Measurements from ENCODE around the gene MPPED1.

MPPED1 gene

GRCh38 chr22:43411869-43412807 is at the start of gene MPPED1:
TSS of gene MPPED1 (plus strand) at chr22:43412014. CDS start at chr22:43424986, 12,972 bp downstream.
- DNase-seq (ENCODE audit: low spot score), result no peak

- no peak for DNase-seq (ENCODE audit: low spot score)
Measured at GRCh38 chr22:43363315-43364168, 48.3 kb upstream of the MPPED1 start.

- DNase-seq (ENCODE audit: low spot score), result no peak
Measured at GRCh38 chr22:43364169-43364435, 47.7 kb upstream of the MPPED1 start.

- DNase-seq (ENCODE audit: low spot score), result no peak
Measured at GRCh38 chr22:43365715-43366440, 45.9 kb upstream of the MPPED1 start.

- DNase-seq (ENCODE audit: low spot score), result no peak
Measured at GRCh38 chr22:43370036-43370435, 41.8 kb upstream of the MPPED1 start.

GRCh38 chr22:43375951-43376455 is 35.8 kb upstream of the MPPED1 start:
- no peak for DNase-seq (ENCODE audit: low spot score)

- no peak for DNase-seq (ENCODE audit: low spot score)
Measured at GRCh38 chr22:43376765-43377547, 34.9 kb upstream of the MPPED1 start.

GRCh38 chr22:43377548-43377895 is 34.3 kb upstream of the MPPED1 start:
- no peak for DNase-seq (ENCODE audit: low spot score)

- DNase-seq (ENCODE audit: low spot score), result no peak
Measured at GRCh38 chr22:43377896-43378704, 33.7 kb upstream of the MPPED1 start.

- no peak for DNase-seq (ENCODE audit: low spot score)
Measured at GRCh38 chr22:43381693-43382092, 30.1 kb upstream of the MPPED1 start.

- DNase-seq (ENCODE audit: low spot score), result no peak
Measured at GRCh38 chr22:43384863-43385262, 27.0 kb upstream of the MPPED1 start.

- DNase-seq (ENCODE audit: low spot score), result peak; percentile 75
Measured at GRCh38 chr22:43385770-43386641, 25.8 kb upstream of the MPPED1 start.

- DNase-seq (ENCODE audit: low spot score), result no peak
Measured at GRCh38 chr22:43387815-43388214, 24.0 kb upstream of the MPPED1 start.

GRCh38 chr22:43388420-43388851 is 23.4 kb upstream of the MPPED1 start:
- DNase-seq (ENCODE audit: low spot score), result peak; percentile 61

GRCh38 chr22:43389227-43389836 is 22.5 kb upstream of the MPPED1 start:
- DNase-seq (ENCODE audit: low spot score), result no peak

- DNase-seq (ENCODE audit: low spot score), result no peak
Measured at GRCh38 chr22:43390166-43390565, 21.6 kb upstream of the MPPED1 start.

GRCh38 chr22:43390872-43391271 is 20.9 kb upstream of the MPPED1 start:
- DNase-seq (ENCODE audit: low spot score), result no peak

- DNase-seq (ENCODE audit: low spot score), result no peak
Measured at GRCh38 chr22:43391306-43391705, 20.5 kb upstream of the MPPED1 start.

- DNase-seq (ENCODE audit: low spot score), result no peak
Measured at GRCh38 chr22:43392385-43392989, 19.3 kb upstream of the MPPED1 start.

All from kidney tubule cell (primary cell).